GM12801 (cell line): ENCODE results near the gene PAK4.

Experiments
- CTCF ChIP-seq: IDR thresholded peaks from one replicate; pipeline ENCODE4 v1.5.1; 2011; ENCODE audit warnings: control low read depth; ENCODE audit not compliant: insufficient read length; ENCODE audit errors: extremely low read depth

The PAK4 gene

GRCh38 chr19:39182174-39182505, 56.6 kb downstream of the PAK4 start:
- no peak for TF ChIP-seq CTCF

- no peak for TF ChIP-seq CTCF
These were observed 57.5 kb downstream of the PAK4 start for GRCh38 chr19:39183104-39183503.

GRCh38 chr19:39186391-39186790, 60.8 kb downstream of the PAK4 start:
- no peak for TF ChIP-seq CTCF

GRCh38 chr19:39187552-39187943, 62.0 kb downstream of the PAK4 start:
- TF ChIP-seq CTCF: no peak

- TF ChIP-seq CTCF: no peak
These were observed 63.4 kb downstream of the PAK4 start for GRCh38 chr19:39188960-39189359.

GRCh38 chr19:39190768-39191167, 65.2 kb downstream of the PAK4 start:
- no peak for TF ChIP-seq CTCF

- no peak for TF ChIP-seq CTCF
These were observed 67.3 kb downstream of the PAK4 start for GRCh38 chr19:39192846-39193245.

- no peak for TF ChIP-seq CTCF
These were observed 68.2 kb downstream of the PAK4 start for GRCh38 chr19:39193803-39194202.
